Measurements from ENCODE around the gene GALNT1.

- TF ChIP-seq CTCF (IDR thresholded peaks at IDR 0.05) (no peak), POLR2A (IDR thresholded peaks at IDR 0.05) (no peak)
These were observed 100.8 kb downstream of the GALNT1 start for GRCh38 chr18:35682281-35682867.
